ENCODE measurements around the gene JUN. TPM values are rescaled to one million over a fixed set of nuclear protein-coding genes. Genes with fewer than 3 reads are reported as not detected.
A peak's percentile ranks its signal among the peaks of the same experiment; 100 is the strongest.

The JUN gene
- total and polyA plus RNA-seq, 7 donors, result 40.1 to 213 (median 137) TPM

GRCh38 chr1:58782178-58783089 is 1.4 kb downstream of the JUN start:
- intact Hi-C loops (cut with DNase I), result loop anchor here (5.0 kb wide), 6 partner anchors 120 to 925 kb away; partner anchors contain the start of gene FGGY (in 1 of the 2)
- H3K4me1 ChIP-seq, result peaks cover 19% of the 10 kb centered on the region
- peak overlapping the region; percentile 100 for H3K27ac ChIP-seq
- no peak for ATAC-seq
- H3K27me3 ChIP-seq (ENCODE audit: insufficient read depth in 3 of 3, low read length in 2 of 3), result no peaks in the 10 kb centered on the region
- H3K4me3 ChIP-seq, result peak overlapping the region; percentile 99
- WGBS, 3 donors, result 0 to 1% (median 0%) methylated on average over 49 to 82 of the region's 82 CpGs
- TF ChIP-seq, protein P1, sequence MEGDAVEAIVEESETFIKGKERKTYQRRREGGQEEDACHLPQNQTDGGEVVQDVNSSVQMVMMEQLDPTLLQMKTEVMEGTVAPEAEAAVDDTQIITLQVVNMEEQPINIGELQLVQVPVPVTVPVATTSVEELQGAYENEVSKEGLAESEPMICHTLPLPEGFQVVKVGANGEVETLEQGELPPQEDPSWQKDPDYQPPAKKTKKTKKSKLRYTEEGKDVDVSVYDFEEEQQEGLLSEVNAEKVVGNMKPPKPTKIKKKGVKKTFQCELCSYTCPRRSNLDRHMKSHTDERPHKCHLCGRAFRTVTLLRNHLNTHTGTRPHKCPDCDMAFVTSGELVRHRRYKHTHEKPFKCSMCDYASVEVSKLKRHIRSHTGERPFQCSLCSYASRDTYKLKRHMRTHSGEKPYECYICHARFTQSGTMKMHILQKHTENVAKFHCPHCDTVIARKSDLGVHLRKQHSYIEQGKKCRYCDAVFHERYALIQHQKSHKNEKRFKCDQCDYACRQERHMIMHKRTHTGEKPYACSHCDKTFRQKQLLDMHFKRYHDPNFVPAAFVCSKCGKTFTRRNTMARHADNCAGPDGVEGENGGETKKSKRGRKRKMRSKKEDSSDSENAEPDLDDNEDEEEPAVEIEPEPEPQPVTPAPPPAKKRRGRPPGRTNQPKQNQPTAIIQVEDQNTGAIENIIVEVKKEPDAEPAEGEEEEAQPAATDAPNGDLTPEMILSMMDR (IDR thresholded peaks at IDR 0.05), result peak; percentile 4
- H3K36me3 ChIP-seq (ENCODE audit: insufficient read depth in 1 of 2, low read depth in 1 of 2), result peaks cover 0 to 19% of the 10 kb centered on the region in 2 donors
- H3K9me3 ChIP-seq, result no peaks in the 10 kb centered on the region
- peak; percentile 64 to 78 for DNase-seq

- Histone ChIP-seq H3K27ac (peak overlapping the region; percentile 100), H3K9me3 (no peaks in the 10 kb centered on the region), H3K36me3 (ENCODE audit: insufficient read depth in 1 of 2, low read depth in 1 of 2) (peaks cover 0 to 19% of the 10 kb centered on the region in 2 donors), H3K4me3 (peak overlapping the region; percentile 99), H3K4me1 (peaks cover 18% of the 10 kb centered on the region), H3K27me3 (ENCODE audit: insufficient read depth in 3 of 3, low read length in 2 of 3) (no peaks in the 10 kb centered on the region)
- intact Hi-C loops (cut with DNase I), result loop anchor here (5.0 kb wide), 6 partner anchors 121 to 926 kb away; partner anchors contain the start of gene FGGY (in 1 of the 2)
- ATAC-seq (peak in 2 of 4 donors; percentile 17 to 19), DNase-seq (peak; percentile 83 to 89)
- TF ChIP-seq, protein P1 (IDR thresholded peaks at IDR 0.05), result peak; percentile 38
- 0 to 1% (median 1%) methylated on average over 32 of the region's 32 CpGs for WGBS, 3 donors
Measured at GRCh38 chr1:58781541-58782177, 2.2 kb downstream of the JUN start.

- H3K27ac ChIP-seq, result peak overlapping the region; percentile 100
- DNase-seq (no peak), ATAC-seq (no peak)
- no peaks in the 10 kb centered on the region for H3K9me3 ChIP-seq
- peaks cover 11% of the 10 kb centered on the region for H3K4me1 ChIP-seq
- peaks cover 0 to 19% of the 10 kb centered on the region in 2 donors for H3K36me3 ChIP-seq (ENCODE audit: insufficient read depth in 1 of 2, low read depth in 1 of 2)
- peak overlapping the region; percentile 99 for H3K4me3 ChIP-seq
- TF ChIP-seq, protein P1 (IDR thresholded peaks at IDR 0.05), result no peak
- H3K27me3 ChIP-seq (ENCODE audit: insufficient read depth in 3 of 3, low read length in 2 of 3), result no peaks in the 10 kb centered on the region
- WGBS, 3 donors, result 4 to 19% (median 11%) methylated on average over 2 of the region's 2 CpGs
- intact Hi-C loops (cut with DNase I), result loop anchor here (5.0 kb wide), 6 partner anchors 121 to 926 kb away; partner anchors contain the start of gene FGGY (in 1 of the 2)
Measured at GRCh38 chr1:58780836-58781452, 2.9 kb downstream of the JUN start.

GRCh38 chr1:58780411-58780810 is 3.4 kb downstream of the JUN start:
- TF ChIP-seq, protein P1 (IDR thresholded peaks at IDR 0.05), result no peak
- no peaks in the 10 kb centered on the region for H3K27me3 ChIP-seq (ENCODE audit: insufficient read depth in 3 of 3, low read length in 2 of 3)
- H3K9me3 ChIP-seq, result no peaks in the 10 kb centered on the region
- H3K4me3 ChIP-seq, result peak overlapping the region; percentile 99
- no peak for ATAC-seq
- peaks cover 0 to 19% of the 10 kb centered on the region in 2 donors for H3K36me3 ChIP-seq (ENCODE audit: insufficient read depth in 1 of 2, low read depth in 1 of 2)
- H3K4me1 ChIP-seq, result peaks cover 9% of the 10 kb centered on the region
- no peak for DNase-seq
- peak overlapping the region; percentile 100 for H3K27ac ChIP-seq
- intact Hi-C loops (cut with DNase I), result loop anchor here (5.0 kb wide), 6 partner anchors 122 to 927 kb away; partner anchors contain the start of gene FGGY (in 1 of the 2)
